ENCODE results near the gene TBC1D22A. TPM values are rescaled to one million over a fixed set of nuclear protein-coding genes. Genes with fewer than 3 reads are reported as not detected.
A peak's percentile ranks its signal among the peaks of the same experiment; 100 is the strongest.

TBC1D22A gene
- total and polyA plus RNA-seq, 4 experiments from 2014 or later = 20.6 to 49.2 (median 36.7) TPM

DNA sequence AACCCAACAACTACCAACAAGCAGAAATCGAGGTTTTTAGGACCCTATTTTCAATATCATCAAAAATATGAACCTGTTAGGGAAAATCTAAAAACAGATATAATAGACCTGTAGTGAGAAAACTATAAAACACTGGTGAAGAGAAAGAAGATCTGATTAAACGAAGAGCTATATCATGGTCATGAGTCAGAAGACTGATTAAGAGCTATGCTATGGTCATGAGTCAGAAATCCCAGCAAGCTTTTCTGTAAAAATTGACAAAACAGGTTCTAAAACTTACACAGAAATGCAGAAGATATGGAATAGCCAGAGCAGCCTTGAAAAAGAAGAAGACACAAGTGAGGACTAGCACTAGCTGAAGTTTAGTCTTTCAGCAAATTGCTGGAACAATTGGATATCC lies 345.0 kb downstream of the TBC1D22A start:
- Mint-ChIP-seq H3K36me3 (peaks cover 11 to 17% of the 10 kb centered on the region in 2 donors), H3K27ac (no peak overlapping the region), H3K4me3 (no peak overlapping the region), H3K27me3 (no peaks in the 10 kb centered on the region), H3K4me1 (peaks cover 0 to 2% (median under 1%) of the 10 kb centered on the region in 4 donors), H3K9me3 (no peaks in the 10 kb centered on the region)
- Histone ChIP-seq H3K27me3 (ENCODE audit: insufficient read depth, low read length) (no peaks in the 10 kb centered on the region), H3K27ac (ENCODE audit: low read depth, low read length) (no peak overlapping the region), H3K4me1 (ENCODE audit: insufficient read depth, low read length) (no peaks in the 10 kb centered on the region), H3K36me3 (ENCODE audit: insufficient read depth, low read length) (peaks cover 8% of the 10 kb centered on the region), H3K9me3 (ENCODE audit: control insufficient read depth in 1 of 2, low read length in 2 of 2) (no peaks in the 10 kb centered on the region), H3K4me3 (ENCODE audit: low read length in 2 of 2) (no peak overlapping the region)
- no peak for DNase-seq
- POLR2A ChIA-PET (ENCODE audit: partially characterized antibody) = no interaction called here
- CTCF ChIA-PET (ENCODE audit: partially characterized antibody) = no interaction called here
- intact Hi-C loops (cut with micrococcal nuclease) = no loop called here

DNA sequence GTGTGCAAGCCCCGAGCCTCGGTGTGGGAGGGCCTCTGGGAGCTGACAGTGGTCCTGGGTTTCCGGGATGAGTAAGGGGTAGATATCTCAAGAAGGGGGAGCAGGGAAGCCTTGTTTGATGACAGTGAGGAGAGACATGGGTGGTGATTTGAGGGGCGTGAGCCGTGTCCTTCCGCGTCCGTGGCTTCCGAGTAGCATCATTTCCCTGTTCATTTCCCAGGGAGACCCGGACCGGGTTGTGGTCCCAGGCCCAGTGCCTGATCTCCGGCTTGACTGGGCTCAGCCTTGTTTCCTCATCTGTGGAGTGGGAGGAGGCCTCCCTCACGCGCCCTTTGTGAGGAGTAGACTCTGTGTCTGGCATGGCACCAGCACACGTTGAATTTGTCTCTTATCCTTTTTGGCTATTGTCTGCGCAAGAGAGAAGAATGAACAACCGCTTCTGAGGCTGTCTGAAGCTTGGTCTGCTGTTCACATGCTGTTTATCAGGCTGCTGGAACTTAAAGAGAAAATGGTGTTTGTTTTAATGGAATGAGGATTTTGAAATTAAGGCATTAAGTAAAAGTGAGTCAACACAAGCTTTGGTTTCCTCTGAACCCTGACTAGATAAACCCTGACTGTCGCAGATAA lies 348.5 kb downstream of the TBC1D22A start:
- Mint-ChIP-seq H3K4me1 (peaks cover 0 to 4% (median under 1%) of the 10 kb centered on the region in 4 donors), H3K36me3 (peaks cover 16 to 22% of the 10 kb centered on the region in 2 donors), H3K4me3 (no peak overlapping the region), H3K27me3 (no peaks in the 10 kb centered on the region), H3K9me3 (no peaks in the 10 kb centered on the region), H3K27ac (no peak overlapping the region)
- H3K27ac ChIP-seq (ENCODE audit: low read depth, low read length) = no peak overlapping the region
- H3K4me1 ChIP-seq (ENCODE audit: insufficient read depth, low read length) = no peaks in the 10 kb centered on the region
- H3K4me3 ChIP-seq (ENCODE audit: low read length in 2 of 2) = no peak overlapping the region
- intact Hi-C loops (cut with micrococcal nuclease) = no loop called here
- ChIA-PET POLR2A (ENCODE audit: partially characterized antibody) (no interaction called here), CTCF (ENCODE audit: partially characterized antibody) (no interaction called here)
- peaks cover 16% of the 10 kb centered on the region for H3K36me3 ChIP-seq (ENCODE audit: insufficient read depth, low read length)
- DNase-seq = no peak
- no peaks in the 10 kb centered on the region for H3K27me3 ChIP-seq (ENCODE audit: insufficient read depth, low read length)
- no peaks in the 10 kb centered on the region for H3K9me3 ChIP-seq (ENCODE audit: control insufficient read depth in 1 of 2, low read length in 2 of 2)

DNA sequence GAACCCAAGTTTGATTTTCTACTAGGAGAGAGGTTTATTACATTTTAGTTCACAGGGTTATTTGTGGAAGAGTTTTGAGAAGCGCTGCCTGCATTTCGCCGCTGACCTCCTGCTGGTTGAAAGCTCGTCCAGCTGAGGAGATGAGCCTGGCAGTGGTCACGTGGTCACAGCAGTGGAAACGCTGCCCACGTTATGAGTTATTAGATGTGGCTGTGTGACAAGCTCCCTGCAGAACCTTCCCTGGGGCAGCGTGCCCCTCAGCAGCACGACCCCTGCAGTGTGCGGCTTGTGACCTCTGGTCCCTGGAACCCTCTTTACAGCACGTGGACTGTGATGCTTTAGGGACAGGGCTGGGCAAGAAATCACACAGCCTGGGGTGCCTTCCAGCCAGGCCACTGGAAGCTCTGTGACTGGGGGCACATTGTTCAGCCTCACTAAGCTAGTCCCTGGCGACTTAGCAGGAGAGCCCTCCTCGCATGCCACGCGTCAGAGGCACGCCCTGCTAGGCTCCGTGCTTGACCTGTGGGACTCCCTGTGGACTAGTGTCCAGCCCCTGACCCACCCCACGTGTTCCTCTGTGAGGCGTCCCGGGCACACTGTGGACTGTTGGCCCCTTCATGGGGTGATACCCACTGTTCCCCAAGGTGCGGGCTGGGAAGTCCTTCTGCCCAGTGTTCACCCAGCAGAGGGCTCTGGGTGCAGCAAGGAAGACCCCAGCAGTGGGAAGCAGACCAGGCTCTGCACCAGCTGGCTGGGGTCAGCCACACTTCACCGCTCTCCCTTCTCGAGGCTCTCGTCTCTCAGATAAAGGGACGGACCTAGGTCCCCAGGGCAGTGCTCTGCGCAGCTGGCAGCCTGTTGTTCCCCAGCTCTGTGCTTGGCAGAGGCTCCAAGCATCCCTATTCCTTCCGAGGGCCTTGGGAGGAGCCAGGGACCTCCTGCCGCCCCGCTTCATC lies 349.5 kb downstream of the TBC1D22A start:
- no peak overlapping the region for H3K4me3 Mint-ChIP-seq
- H3K27me3 ChIP-seq (ENCODE audit: insufficient read depth, low read length) = no peaks in the 10 kb centered on the region
- no peak overlapping the region for H3K27ac Mint-ChIP-seq
- POLR2A ChIA-PET (ENCODE audit: partially characterized antibody) = no interaction called here
- no peaks in the 10 kb centered on the region for H3K9me3 Mint-ChIP-seq
- no peak overlapping the region for H3K4me3 ChIP-seq (ENCODE audit: low read length in 2 of 2)
- no peaks in the 10 kb centered on the region for H3K9me3 ChIP-seq (ENCODE audit: control insufficient read depth in 1 of 2, low read length in 2 of 2)
- H3K4me1 ChIP-seq (ENCODE audit: insufficient read depth, low read length) = no peaks in the 10 kb centered on the region
- peaks cover 0 to 4% (median 0%) of the 10 kb centered on the region in 4 donors for H3K4me1 Mint-ChIP-seq
- CTCF ChIA-PET (ENCODE audit: partially characterized antibody) = no interaction called here
- H3K36me3 ChIP-seq (ENCODE audit: insufficient read depth, low read length) = peaks cover 16% of the 10 kb centered on the region
- no peaks in the 10 kb centered on the region for H3K27me3 Mint-ChIP-seq
- H3K27ac ChIP-seq (ENCODE audit: low read depth, low read length) = no peak overlapping the region
- H3K36me3 Mint-ChIP-seq = peaks cover 17 to 23% of the 10 kb centered on the region in 2 donors
- DNase-seq = no peak
- intact Hi-C loops (cut with micrococcal nuclease) = no loop called here

DNA sequence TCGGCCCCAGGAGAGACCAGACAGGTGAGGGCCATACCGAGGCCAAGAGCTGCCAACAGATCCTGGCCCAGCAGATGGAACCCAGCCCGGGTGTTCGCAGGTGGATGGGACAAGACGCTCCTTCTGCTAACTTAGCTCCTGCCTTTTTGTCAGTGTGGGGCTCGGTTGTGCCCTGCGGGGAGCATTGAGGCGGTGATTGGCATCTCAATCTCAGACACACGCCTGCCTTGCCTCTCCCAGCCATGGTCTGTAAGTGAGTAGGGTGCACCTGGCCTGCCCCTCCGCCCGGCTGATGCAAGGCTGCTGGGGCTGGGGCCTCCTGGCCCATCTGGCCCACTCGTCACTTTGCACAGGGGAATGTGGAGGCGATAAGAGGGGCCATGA lies 350.1 kb downstream of the TBC1D22A start:
- Histone ChIP-seq H3K27ac (ENCODE audit: low read depth, low read length) (no peak overlapping the region), H3K4me1 (ENCODE audit: insufficient read depth, low read length) (no peaks in the 10 kb centered on the region), H3K36me3 (ENCODE audit: insufficient read depth, low read length) (peaks cover 16% of the 10 kb centered on the region), H3K4me3 (ENCODE audit: low read length in 2 of 2) (no peak overlapping the region), H3K27me3 (ENCODE audit: insufficient read depth, low read length) (no peaks in the 10 kb centered on the region), H3K9me3 (ENCODE audit: control insufficient read depth in 1 of 2, low read length in 2 of 2) (no peaks in the 10 kb centered on the region)
- intact Hi-C loops (cut with micrococcal nuclease) = no loop called here
- no peak overlapping the region for H3K4me3 Mint-ChIP-seq
- no peaks in the 10 kb centered on the region for H3K27me3 Mint-ChIP-seq
- no peak overlapping the region for H3K27ac Mint-ChIP-seq
- CTCF ChIA-PET (ENCODE audit: partially characterized antibody) = interaction anchor here (1.4 kb wide), 1 partner anchor 356 kb away, joined by 3 read pairs; no protein-coding TSS in a partner anchor
- DNase-seq = no peak
- H3K4me1 Mint-ChIP-seq = peaks cover 0 to 4% (median 0%) of the 10 kb centered on the region in 4 donors
- peaks cover 19 to 25% of the 10 kb centered on the region in 2 donors for H3K36me3 Mint-ChIP-seq
- H3K9me3 Mint-ChIP-seq = no peaks in the 10 kb centered on the region
- POLR2A ChIA-PET (ENCODE audit: partially characterized antibody) = no interaction called here

DNA sequence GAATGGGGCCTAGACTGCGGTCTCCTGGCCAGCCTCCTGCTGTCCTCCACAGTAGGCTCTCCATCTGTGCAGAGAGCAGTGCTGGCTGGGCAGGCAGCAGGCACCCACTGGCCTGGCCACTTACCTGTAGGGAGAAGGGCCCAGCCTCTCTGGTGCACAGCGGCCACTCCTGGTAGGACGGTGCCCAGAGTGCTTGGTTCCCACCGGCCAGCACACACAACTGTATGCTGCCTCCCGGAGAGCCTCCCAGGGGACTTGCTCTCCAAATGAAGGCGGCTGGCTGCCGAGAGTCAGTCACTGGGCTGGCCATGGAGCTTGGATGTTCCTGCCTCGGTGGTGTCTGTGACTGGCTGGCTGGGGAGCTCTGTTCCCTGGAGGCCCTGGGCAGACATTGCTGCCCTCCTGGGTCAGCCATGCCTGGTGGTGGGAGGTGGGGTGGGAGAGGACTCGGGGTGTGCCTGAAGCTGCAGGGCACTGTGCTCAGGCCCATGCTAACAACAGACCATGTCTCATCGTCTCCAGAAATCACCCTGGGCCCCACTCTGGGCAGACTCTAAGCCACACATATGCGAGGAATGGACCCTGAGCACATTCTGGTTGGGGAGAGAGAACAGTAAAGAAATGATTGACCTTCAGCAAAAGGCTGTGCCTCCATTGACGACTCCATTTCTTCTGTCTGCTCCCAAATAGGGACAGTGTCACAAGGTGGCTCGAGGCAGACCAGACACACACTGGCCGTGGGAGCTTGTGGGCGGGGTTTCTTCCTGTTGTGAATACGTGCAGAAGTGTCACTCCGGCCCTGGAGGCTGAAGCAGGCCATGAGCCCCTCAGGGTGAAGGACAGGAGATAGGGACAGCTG lies 350.8 kb downstream of the TBC1D22A start:
- H3K36me3 Mint-ChIP-seq = peaks cover 19 to 25% of the 10 kb centered on the region in 2 donors
- POLR2A ChIA-PET (ENCODE audit: partially characterized antibody) = no interaction called here
- H3K4me3 ChIP-seq (ENCODE audit: low read length in 2 of 2) = no peak overlapping the region
- H3K27ac Mint-ChIP-seq = peak overlapping the region in 1 of 7 donors; percentile 40
- H3K27ac ChIP-seq (ENCODE audit: low read depth, low read length) = no peak overlapping the region
- no peaks in the 10 kb centered on the region for H3K4me1 ChIP-seq (ENCODE audit: insufficient read depth, low read length)
- H3K4me3 Mint-ChIP-seq = no peak overlapping the region
- H3K9me3 ChIP-seq (ENCODE audit: control insufficient read depth in 1 of 2, low read length in 2 of 2) = no peaks in the 10 kb centered on the region
- H3K27me3 ChIP-seq (ENCODE audit: insufficient read depth, low read length) = no peaks in the 10 kb centered on the region
- no peaks in the 10 kb centered on the region for H3K9me3 Mint-ChIP-seq
- peaks cover 0 to 4% (median 0%) of the 10 kb centered on the region in 4 donors for H3K4me1 Mint-ChIP-seq
- intact Hi-C loops (cut with micrococcal nuclease) = no loop called here
- CTCF ChIA-PET (ENCODE audit: partially characterized antibody) = interaction anchor here (1.4 kb wide), 1 partner anchor 356 kb away, joined by 3 read pairs; no protein-coding TSS in a partner anchor
- no peak for DNase-seq
- H3K36me3 ChIP-seq (ENCODE audit: insufficient read depth, low read length) = peaks cover 16% of the 10 kb centered on the region
- H3K27me3 Mint-ChIP-seq = no peaks in the 10 kb centered on the region

DNA sequence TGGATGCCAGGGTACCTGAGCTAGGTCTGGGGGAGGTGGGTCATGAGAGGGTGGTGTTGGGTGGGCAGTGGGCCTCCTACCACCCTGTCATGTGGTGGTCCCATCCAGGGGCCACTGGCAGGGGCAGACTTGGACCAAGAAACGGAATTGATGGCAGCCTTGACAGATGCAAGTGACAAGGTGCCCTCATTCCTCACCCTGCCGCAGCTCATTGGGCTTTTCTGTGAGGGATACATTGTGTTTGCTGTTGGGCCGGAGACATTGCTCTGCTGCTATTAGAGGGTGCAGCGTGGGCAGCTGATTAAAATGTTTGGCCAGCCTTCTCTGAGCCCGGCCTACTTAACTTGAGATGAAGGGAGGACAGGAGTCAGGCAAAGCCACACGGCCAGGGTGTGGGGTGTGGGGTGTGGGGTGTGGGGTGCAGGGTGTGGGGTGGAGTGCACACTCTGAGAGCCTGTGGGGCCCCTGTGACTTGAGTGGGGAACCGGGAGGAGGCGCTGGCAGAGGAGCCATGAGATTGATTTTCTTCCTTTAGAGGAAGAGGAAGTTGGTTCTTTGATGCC lies 351.5 kb downstream of the TBC1D22A start:
- H3K27ac Mint-ChIP-seq = peak overlapping the region in 3 of 7 donors; percentile 40 to 74 (median 44)
- H3K4me3 Mint-ChIP-seq = no peak overlapping the region
- H3K27me3 Mint-ChIP-seq = no peaks in the 10 kb centered on the region
- CTCF ChIA-PET (ENCODE audit: partially characterized antibody) = interaction anchor here (1.4 kb wide), 1 partner anchor 357 kb away, joined by 3 read pairs; no protein-coding TSS in a partner anchor
- intact Hi-C loops (cut with micrococcal nuclease) = no loop called here
- H3K4me1 ChIP-seq (ENCODE audit: insufficient read depth, low read length) = no peaks in the 10 kb centered on the region
- peaks cover 0 to 5% (median 0%) of the 10 kb centered on the region in 4 donors for H3K4me1 Mint-ChIP-seq
- H3K27ac ChIP-seq (ENCODE audit: low read depth, low read length) = no peak overlapping the region
- H3K4me3 ChIP-seq (ENCODE audit: low read length in 2 of 2) = no peak overlapping the region
- no peaks in the 10 kb centered on the region for H3K27me3 ChIP-seq (ENCODE audit: insufficient read depth, low read length)
- peaks cover 16% of the 10 kb centered on the region for H3K36me3 ChIP-seq (ENCODE audit: insufficient read depth, low read length)
- H3K36me3 Mint-ChIP-seq = peaks cover 19 to 24% of the 10 kb centered on the region in 2 donors
- no peaks in the 10 kb centered on the region for H3K9me3 ChIP-seq (ENCODE audit: control insufficient read depth in 1 of 2, low read length in 2 of 2)
- no peak for DNase-seq
- H3K9me3 Mint-ChIP-seq = no peaks in the 10 kb centered on the region
- POLR2A ChIA-PET (ENCODE audit: partially characterized antibody) = no interaction called here

All from CD4-positive, alpha-beta memory T cell (primary cell).